ENCODE measurements around the gene RASSF8.

Gene RASSF8

DNA sequence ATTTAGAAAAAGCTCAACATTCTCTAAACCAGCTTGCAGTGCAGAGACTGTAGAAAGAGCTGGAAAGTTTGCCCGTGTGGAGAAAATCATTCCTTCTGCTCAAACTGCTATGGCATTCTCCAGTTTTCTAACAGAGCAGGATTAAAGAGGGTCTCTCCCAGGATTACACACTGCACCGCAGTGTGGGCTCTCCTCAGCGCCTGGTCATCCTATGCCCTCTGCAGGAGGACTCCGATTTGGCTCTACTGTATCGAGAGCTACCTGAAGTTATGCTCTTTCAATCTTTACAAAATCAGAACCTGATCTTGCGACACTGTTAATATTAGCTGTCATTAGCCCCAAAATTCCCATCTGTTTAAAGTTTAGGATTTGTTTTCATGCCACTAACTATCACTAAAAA lies 133.3 kb downstream of the RASSF8 start:
- no peaks in the 10 kb centered on the region for H3K9me3 ChIP-seq (ENCODE audit: control insufficient read depth in 5 of 5, low read length in 5 of 5)
- H3K4me3 ChIP-seq (ENCODE audit: low read depth in 1 of 5, low read length in 5 of 5): no peak overlapping the region
- no peaks in the 10 kb centered on the region for H3K36me3 ChIP-seq (ENCODE audit: control insufficient read depth in 5 of 5, insufficient read depth in 5 of 5, low read length in 5 of 5)
- H3K4me1 ChIP-seq (ENCODE audit: control insufficient read depth in 5 of 5, insufficient read depth in 5 of 5, low read length in 5 of 5): no peaks in the 10 kb centered on the region
- no peak overlapping the region for H3K9ac ChIP-seq (ENCODE audit: low read length in 5 of 5)
- no peak overlapping the region for H3K27ac ChIP-seq (ENCODE audit: low read depth, low read length)
- no peaks in the 10 kb centered on the region for H3K27me3 ChIP-seq (ENCODE audit: control insufficient read depth in 5 of 5, insufficient read depth in 4 of 5, low read length in 5 of 5)

DNA sequence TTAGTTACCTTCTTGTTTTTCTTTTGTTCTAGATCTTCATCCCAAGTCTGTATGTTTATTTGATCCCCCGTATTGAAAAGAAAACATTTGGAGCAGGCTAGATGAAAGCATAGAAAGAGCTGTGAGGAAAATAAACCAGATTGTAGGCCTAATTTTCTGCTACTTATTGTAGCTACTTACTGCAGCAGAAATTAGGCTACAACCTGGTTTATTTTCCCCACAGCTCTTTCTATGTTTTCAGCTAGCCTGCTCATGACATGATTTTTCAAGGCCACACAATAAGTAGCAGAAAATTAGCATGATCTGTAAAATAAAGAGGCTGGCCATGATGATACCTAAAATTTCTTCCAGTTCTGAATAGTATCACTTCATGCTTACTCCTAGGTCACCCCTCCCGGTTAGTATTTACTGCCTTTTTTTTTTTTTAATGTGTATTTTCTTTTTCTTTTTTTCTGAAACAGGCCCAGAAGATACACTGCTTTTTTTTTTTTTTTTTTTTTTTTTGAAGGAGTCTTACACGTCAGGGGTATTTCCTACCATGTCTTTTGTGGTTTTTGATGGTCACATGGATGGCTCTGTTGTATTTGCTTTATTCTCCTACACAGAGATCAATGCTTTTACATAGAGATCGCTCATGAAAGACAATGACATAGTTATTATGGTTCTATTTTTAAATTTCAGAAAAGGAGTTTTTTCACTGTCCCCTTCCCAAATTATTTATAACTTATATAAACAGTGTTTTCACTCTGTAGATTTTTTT lies 134.0 kb downstream of the RASSF8 start:
- H3K4me3 ChIP-seq (ENCODE audit: low read depth in 1 of 5, low read length in 5 of 5): no peak overlapping the region

DNA sequence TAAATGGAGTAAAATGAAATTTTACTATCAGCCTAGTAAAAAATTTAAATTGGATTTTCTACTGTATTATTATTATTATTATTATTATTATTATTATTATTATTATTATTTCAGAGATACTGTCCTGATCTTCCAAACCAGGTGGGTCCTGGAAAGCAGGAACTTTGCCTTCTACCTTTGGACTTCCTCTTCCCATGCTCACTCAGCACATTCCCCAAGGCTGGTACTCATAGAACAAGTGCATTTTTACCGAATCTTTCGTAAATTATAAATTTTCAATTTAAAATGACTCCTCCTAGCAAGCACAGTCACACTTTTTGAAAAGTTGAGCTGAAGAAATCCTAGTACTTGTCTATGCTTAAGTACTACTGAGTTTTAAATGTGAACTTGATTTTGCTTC lies 136.7 kb downstream of the RASSF8 start:
- Histone ChIP-seq H3K27me3 (ENCODE audit: control insufficient read depth in 5 of 5, insufficient read depth in 4 of 5, low read length in 5 of 5) (no peaks in the 10 kb centered on the region), H3K4me1 (ENCODE audit: control insufficient read depth in 5 of 5, insufficient read depth in 5 of 5, low read length in 5 of 5) (peaks cover 0 to 6% (median 0%) of the 10 kb centered on the region in 5 donors), H3K36me3 (ENCODE audit: control insufficient read depth in 5 of 5, insufficient read depth in 5 of 5, low read length in 5 of 5) (no peaks in the 10 kb centered on the region), H3K9ac (ENCODE audit: low read length in 5 of 5) (no peak overlapping the region), H3K9me3 (ENCODE audit: control insufficient read depth in 5 of 5, low read length in 5 of 5) (no peaks in the 10 kb centered on the region), H3K4me3 (ENCODE audit: low read depth in 1 of 5, low read length in 5 of 5) (no peak overlapping the region), H3K27ac (ENCODE audit: low read depth, low read length) (no peak overlapping the region)

More for the DNA sequence above, 134.0 kb downstream of the RASSF8 start:
- no peaks in the 10 kb centered on the region for H3K36me3 ChIP-seq (ENCODE audit: control insufficient read depth in 5 of 5, insufficient read depth in 5 of 5, low read length in 5 of 5)
- peaks cover 0 to 5% (median 0%) of the 10 kb centered on the region in 5 donors for H3K4me1 ChIP-seq (ENCODE audit: control insufficient read depth in 5 of 5, insufficient read depth in 5 of 5, low read length in 5 of 5)
- H3K9me3 ChIP-seq (ENCODE audit: control insufficient read depth in 5 of 5, low read length in 5 of 5): no peaks in the 10 kb centered on the region
- no peak overlapping the region for H3K27ac ChIP-seq (ENCODE audit: low read depth, low read length)
- H3K9ac ChIP-seq (ENCODE audit: low read length in 5 of 5): no peak overlapping the region
- no peaks in the 10 kb centered on the region for H3K27me3 ChIP-seq (ENCODE audit: control insufficient read depth in 5 of 5, insufficient read depth in 4 of 5, low read length in 5 of 5)

DNA sequence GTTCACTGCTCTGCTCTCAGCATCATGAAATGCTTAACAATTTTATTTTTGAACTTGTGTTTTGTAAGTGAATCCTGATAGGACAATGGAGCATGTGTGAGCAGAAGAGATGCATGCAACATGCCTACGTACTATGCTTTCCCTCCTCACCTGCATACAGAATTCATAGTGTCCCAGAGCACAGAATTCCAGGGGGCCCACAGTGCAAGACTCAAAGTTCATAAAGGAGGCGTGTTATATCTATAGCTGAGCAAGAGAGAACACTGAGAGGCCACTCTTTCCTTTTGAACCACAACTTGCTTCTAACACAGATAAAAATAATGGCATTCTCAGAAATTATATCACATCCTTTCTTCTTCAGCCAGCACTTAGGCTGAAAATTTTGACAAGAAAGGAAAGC lies 137.6 kb downstream of the RASSF8 start:
- no peak overlapping the region for H3K4me3 ChIP-seq (ENCODE audit: low read depth in 1 of 5, low read length in 5 of 5)
- no peaks in the 10 kb centered on the region for H3K9me3 ChIP-seq (ENCODE audit: control insufficient read depth in 5 of 5, low read length in 5 of 5)
- H3K36me3 ChIP-seq (ENCODE audit: control insufficient read depth in 5 of 5, insufficient read depth in 5 of 5, low read length in 5 of 5): no peaks in the 10 kb centered on the region
- H3K4me1 ChIP-seq (ENCODE audit: control insufficient read depth in 5 of 5, insufficient read depth in 5 of 5, low read length in 5 of 5): peaks cover 0 to 6% (median 0%) of the 10 kb centered on the region in 5 donors
- no peak overlapping the region for H3K9ac ChIP-seq (ENCODE audit: low read length in 5 of 5)
- no peak overlapping the region for H3K27ac ChIP-seq (ENCODE audit: low read depth, low read length)
- H3K27me3 ChIP-seq (ENCODE audit: control insufficient read depth in 5 of 5, insufficient read depth in 4 of 5, low read length in 5 of 5): no peaks in the 10 kb centered on the region

DNA sequence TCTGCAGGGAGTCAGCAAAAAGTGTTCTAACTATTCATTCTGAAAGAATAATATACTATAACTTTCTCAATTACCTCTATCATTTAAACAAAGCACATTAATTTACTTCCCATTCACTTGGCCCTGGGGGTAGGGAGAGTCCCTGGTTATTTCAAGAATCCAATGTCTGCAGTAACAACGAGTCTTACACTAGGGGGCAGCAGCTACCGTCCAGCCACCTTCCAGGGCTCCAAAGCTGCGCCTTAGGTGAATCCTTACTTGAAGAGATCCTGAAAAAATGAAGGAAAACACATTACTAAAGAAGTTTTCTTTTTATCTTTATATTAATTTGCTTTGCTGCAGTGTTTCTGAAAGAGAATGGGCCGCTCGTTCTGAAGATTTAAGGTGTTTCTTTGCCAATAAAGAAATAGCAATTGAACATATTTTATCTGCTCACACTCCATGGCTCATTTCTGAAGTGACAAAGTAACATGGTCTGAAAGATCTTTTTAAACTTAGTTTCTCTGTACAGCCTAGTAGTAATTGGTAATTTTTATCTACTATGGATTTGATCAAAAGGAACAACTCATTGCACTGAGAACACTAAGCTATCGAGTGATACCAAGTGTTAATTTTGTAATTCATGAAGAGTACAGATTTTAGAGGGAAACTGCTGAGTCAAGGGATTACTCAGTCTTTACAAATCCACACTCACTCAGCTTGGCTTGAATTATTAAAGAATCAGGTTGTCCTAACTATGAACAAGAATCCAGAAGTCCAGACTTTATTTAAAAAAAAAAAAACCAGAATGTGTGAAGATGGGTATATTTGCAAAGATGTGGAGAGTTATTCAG lies 138.8 kb downstream of the RASSF8 start:
- Histone ChIP-seq H3K27me3 (ENCODE audit: control insufficient read depth in 5 of 5, insufficient read depth in 4 of 5, low read length in 5 of 5) (peaks cover 0 to 4% (median 0%) of the 10 kb centered on the region in 5 donors), H3K9ac (ENCODE audit: low read length in 5 of 5) (peak overlapping the region in 1 of 5 donors; percentile 29), H3K36me3 (ENCODE audit: control insufficient read depth in 5 of 5, insufficient read depth in 5 of 5, low read length in 5 of 5) (no peaks in the 10 kb centered on the region), H3K27ac (ENCODE audit: low read depth, low read length) (peak overlapping the region; percentile 24), H3K4me3 (ENCODE audit: low read depth in 1 of 5, low read length in 5 of 5) (no peak overlapping the region), H3K4me1 (ENCODE audit: control insufficient read depth in 5 of 5, insufficient read depth in 5 of 5, low read length in 5 of 5) (peaks cover 0 to 6% (median 0%) of the 10 kb centered on the region in 5 donors), H3K9me3 (ENCODE audit: control insufficient read depth in 5 of 5, low read length in 5 of 5) (no peaks in the 10 kb centered on the region)

DNA sequence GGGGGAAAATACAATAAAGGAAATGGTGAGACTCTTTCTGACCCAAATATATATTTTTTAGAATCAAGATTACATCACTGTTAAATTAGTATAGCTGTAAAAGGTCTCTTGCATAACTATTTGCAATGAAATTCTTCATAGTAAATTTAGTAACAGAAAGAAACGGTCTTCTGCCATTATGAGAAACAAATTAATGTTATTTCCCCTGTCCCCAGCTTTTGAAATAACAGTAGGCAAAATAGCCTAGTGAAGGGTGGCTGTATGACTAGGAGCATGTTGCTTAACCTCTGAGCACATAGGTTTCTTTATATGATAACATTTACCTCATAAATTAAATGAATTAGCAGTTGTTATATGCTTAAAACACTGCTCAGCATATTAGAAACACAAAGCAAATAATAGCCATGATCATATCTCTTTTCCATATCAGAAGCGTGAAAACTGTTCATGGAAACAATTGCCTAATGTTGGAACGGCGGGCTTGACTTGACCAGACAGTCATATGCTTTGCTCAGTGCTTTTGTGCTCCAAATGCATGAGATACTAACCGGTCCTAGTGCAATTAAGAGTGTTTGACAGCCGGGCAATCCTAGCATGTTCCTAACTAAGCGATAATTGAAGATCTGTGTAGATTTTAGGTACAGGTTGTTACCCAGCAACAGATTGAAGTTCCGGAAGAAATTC lies 142.3 kb downstream of the RASSF8 start:
- no peaks in the 10 kb centered on the region for H3K9me3 ChIP-seq (ENCODE audit: control insufficient read depth in 5 of 5, low read length in 5 of 5)
- H3K4me1 ChIP-seq (ENCODE audit: control insufficient read depth in 5 of 5, insufficient read depth in 5 of 5, low read length in 5 of 5): peaks cover 0 to 6% (median 0%) of the 10 kb centered on the region in 5 donors
- peaks cover 0 to 4% (median 0%) of the 10 kb centered on the region in 5 donors for H3K27me3 ChIP-seq (ENCODE audit: control insufficient read depth in 5 of 5, insufficient read depth in 4 of 5, low read length in 5 of 5)
- H3K36me3 ChIP-seq (ENCODE audit: control insufficient read depth in 5 of 5, insufficient read depth in 5 of 5, low read length in 5 of 5): no peaks in the 10 kb centered on the region
- no peak overlapping the region for H3K27ac ChIP-seq (ENCODE audit: low read depth, low read length)
- H3K9ac ChIP-seq (ENCODE audit: low read length in 5 of 5): no peak overlapping the region
- H3K4me3 ChIP-seq (ENCODE audit: low read depth in 1 of 5, low read length in 5 of 5): no peak overlapping the region

DNA sequence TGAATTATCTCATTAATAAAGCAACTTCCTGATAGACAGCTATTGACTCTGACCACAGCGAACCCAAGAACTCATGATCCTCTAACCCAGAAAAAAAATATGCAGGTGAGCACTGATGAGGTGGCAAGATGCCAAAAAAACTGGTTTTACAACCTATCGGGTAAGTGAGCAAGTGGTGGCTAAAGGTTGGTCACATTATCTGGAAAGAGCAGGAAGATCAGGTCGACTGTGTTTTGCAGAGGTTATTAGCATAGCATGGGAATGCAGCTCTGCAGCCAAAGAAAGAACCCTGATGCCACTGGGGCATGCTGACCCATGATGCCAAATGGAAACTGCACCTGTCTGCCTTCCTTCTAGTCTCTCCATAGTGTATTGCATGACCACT lies 142.9 kb downstream of the RASSF8 start:
- no peaks in the 10 kb centered on the region for H3K9me3 ChIP-seq (ENCODE audit: control insufficient read depth in 5 of 5, low read length in 5 of 5)
- H3K27ac ChIP-seq (ENCODE audit: low read depth, low read length): no peak overlapping the region

DNA sequence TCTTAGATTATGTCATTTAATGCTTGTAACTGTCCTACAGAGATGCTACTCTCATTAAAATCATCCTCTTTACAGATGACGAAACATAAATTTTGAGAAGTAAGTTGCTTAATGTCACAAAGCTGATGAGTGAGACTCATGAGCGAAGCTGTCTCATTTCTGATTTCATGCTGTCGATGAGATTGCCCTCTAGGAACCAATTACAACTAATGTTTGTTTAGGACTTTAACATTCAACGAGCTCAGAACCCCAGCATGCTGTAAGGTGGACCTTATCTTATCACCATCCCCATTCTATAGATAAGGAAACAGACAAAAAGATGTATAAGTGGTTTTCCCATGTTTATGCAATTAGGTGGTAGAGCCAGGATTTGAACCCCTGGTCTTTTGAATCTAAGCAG lies 143.3 kb downstream of the RASSF8 start:
- no peaks in the 10 kb centered on the region for H3K9me3 ChIP-seq (ENCODE audit: control insufficient read depth in 5 of 5, low read length in 5 of 5)
- H3K4me3 ChIP-seq (ENCODE audit: low read depth in 1 of 5, low read length in 5 of 5): no peak overlapping the region
- H3K9ac ChIP-seq (ENCODE audit: low read length in 5 of 5): no peak overlapping the region
- H3K36me3 ChIP-seq (ENCODE audit: control insufficient read depth in 5 of 5, insufficient read depth in 5 of 5, low read length in 5 of 5): no peaks in the 10 kb centered on the region
- H3K27ac ChIP-seq (ENCODE audit: low read depth, low read length): no peak overlapping the region
- peaks cover 0 to 4% (median 0%) of the 10 kb centered on the region in 5 donors for H3K27me3 ChIP-seq (ENCODE audit: control insufficient read depth in 5 of 5, insufficient read depth in 4 of 5, low read length in 5 of 5)
- peaks cover 0 to 11% (median 0%) of the 10 kb centered on the region in 5 donors for H3K4me1 ChIP-seq (ENCODE audit: control insufficient read depth in 5 of 5, insufficient read depth in 5 of 5, low read length in 5 of 5)

More for the DNA sequence above, 142.9 kb downstream of the RASSF8 start:
- Histone ChIP-seq H3K9ac (ENCODE audit: low read length in 5 of 5) (no peak overlapping the region), H3K4me1 (ENCODE audit: control insufficient read depth in 5 of 5, insufficient read depth in 5 of 5, low read length in 5 of 5) (peaks cover 0 to 9% (median 0%) of the 10 kb centered on the region in 5 donors), H3K4me3 (ENCODE audit: low read depth in 1 of 5, low read length in 5 of 5) (no peak overlapping the region), H3K36me3 (ENCODE audit: control insufficient read depth in 5 of 5, insufficient read depth in 5 of 5, low read length in 5 of 5) (no peaks in the 10 kb centered on the region), H3K27me3 (ENCODE audit: control insufficient read depth in 5 of 5, insufficient read depth in 4 of 5, low read length in 5 of 5) (peaks cover 0 to 4% (median 0%) of the 10 kb centered on the region in 5 donors)

DNA sequence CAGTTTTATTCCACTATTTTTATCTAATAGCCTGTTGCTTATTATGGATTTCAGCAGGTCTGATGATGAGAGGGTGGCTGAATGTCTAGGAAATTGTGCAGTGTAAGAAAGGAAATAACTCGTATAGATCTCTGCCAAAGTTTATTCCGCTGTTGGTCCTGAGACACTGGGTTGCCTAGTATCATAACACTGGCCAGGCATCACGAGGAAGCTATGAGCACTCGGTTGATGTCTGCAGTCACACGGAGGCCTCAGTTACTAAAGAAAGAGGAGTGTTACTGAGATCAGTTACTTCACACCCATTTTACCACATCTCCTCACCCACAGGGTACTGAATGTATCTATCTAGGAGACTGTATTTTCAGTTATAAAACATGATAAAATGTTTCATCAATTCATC lies 144.5 kb downstream of the RASSF8 start:
- peaks cover 0 to 5% (median 0%) of the 10 kb centered on the region in 5 donors for H3K4me1 ChIP-seq (ENCODE audit: control insufficient read depth in 5 of 5, insufficient read depth in 5 of 5, low read length in 5 of 5)
- H3K27me3 ChIP-seq (ENCODE audit: control insufficient read depth in 5 of 5, insufficient read depth in 4 of 5, low read length in 5 of 5): peaks cover 0 to 4% (median 0%) of the 10 kb centered on the region in 5 donors
- H3K9me3 ChIP-seq (ENCODE audit: control insufficient read depth in 5 of 5, low read length in 5 of 5): no peaks in the 10 kb centered on the region
- no peaks in the 10 kb centered on the region for H3K36me3 ChIP-seq (ENCODE audit: control insufficient read depth in 5 of 5, insufficient read depth in 5 of 5, low read length in 5 of 5)
- H3K4me3 ChIP-seq (ENCODE audit: low read depth in 1 of 5, low read length in 5 of 5): no peak overlapping the region
- H3K27ac ChIP-seq (ENCODE audit: low read depth, low read length): no peak overlapping the region
- H3K9ac ChIP-seq (ENCODE audit: low read length in 5 of 5): no peak overlapping the region

Measured in subcutaneous abdominal adipose tissue (tissue), 5 donors.